HEK293T (cell line): Measurements from ENCODE around the gene IGSF8.

Experiments
- CTCF ChIA-PET: fragments of 350-600 bp; formaldehyde crosslinking; extraction: SDS; loops from one replicate; lab custom pipeline; 2021; ENCODE audit warnings: antibody characterized with exemption, inconsistent platforms; lab: Yijun Ruan, JAX
- POLR2A ChIA-PET: fragments of 350-600 bp; formaldehyde crosslinking; extraction: SDS; loops from one replicate; lab custom pipeline; 2020; ENCODE audit warnings: antibody characterized with exemption, inconsistent platforms; lab: Yijun Ruan, JAX
- DNase-seq: peaks from one replicate; pipeline ENCODE4 v3.0.0; 2012; ENCODE audit warnings: mixed read lengths; ENCODE audit errors: extremely low spot score
- ARNT ChIP-seq: fragments of 450-650 bp; IDR thresholded peaks from 2 replicates; pipeline ENCODE4 v1.6.1; 2017; ENCODE audit warnings: mild to moderate bottlenecking
- BHLHE40 ChIP-seq: fragments of 450-650 bp; IDR thresholded peaks from 2 replicates; pipeline ENCODE4 v1.6.1; 2016; ENCODE audit warnings: mild to moderate bottlenecking, moderate library complexity, borderline replicate concordance
- CTBP1 ChIP-seq: fragments of 450-650 bp; IDR thresholded peaks from 2 replicates; pipeline ENCODE4 v1.6.1; 2016; ENCODE audit warnings: borderline replicate concordance
- ELF4 ChIP-seq: fragments of 450-650 bp; IDR thresholded peaks from 2 replicates; pipeline ENCODE4 v1.6.1; 2017; ENCODE audit warnings: antibody characterized with exemption
- FOXA1 ChIP-seq: fragments of 450-650 bp; IDR thresholded peaks from 2 replicates; pipeline ENCODE4 v1.6.1; 2016; ENCODE audit warnings: mild to moderate bottlenecking
- FOXK2 ChIP-seq: fragments of 450-650 bp; IDR thresholded peaks from 2 replicates; pipeline ENCODE4 v1.6.1; 2016; ENCODE audit warnings: mild to moderate bottlenecking
- FOXM1 ChIP-seq: fragments of 450-650 bp; IDR thresholded peaks from 2 replicates; pipeline ENCODE4 v1.6.1; 2017; ENCODE audit warnings: mild to moderate bottlenecking, borderline replicate concordance
- HDGF ChIP-seq: fragments of 450-650 bp; IDR thresholded peaks from 2 replicates; pipeline ENCODE4 v1.6.1; 2017; ENCODE audit warnings: antibody characterized with exemption, borderline replicate concordance
- L3MBTL2 ChIP-seq: fragments of 450-650 bp; conservative IDR thresholded peaks from 2 replicates; pipeline ENCODE4 v1.6.1; 2016; ENCODE audit warnings: mild to moderate bottlenecking
- LEF1 ChIP-seq: fragments of 450-650 bp; IDR thresholded peaks from 2 replicates; pipeline ENCODE4 v1.6.1; 2017; ENCODE audit warnings: mild to moderate bottlenecking, borderline replicate concordance
- NFRKB ChIP-seq: fragments of 450-650 bp; IDR thresholded peaks from 2 replicates; pipeline ENCODE4 v1.6.1; 2016; ENCODE audit warnings: mild to moderate bottlenecking, moderate library complexity
- SP1 ChIP-seq: fragments of 450-650 bp; IDR thresholded peaks from 2 replicates; pipeline ENCODE4 v1.6.1; 2017
- SUZ12 ChIP-seq: fragments of 450-650 bp; IDR thresholded peaks from 2 replicates; pipeline ENCODE4 v1.6.1; 2016; ENCODE audit warnings: mild to moderate bottlenecking
- TARDBP ChIP-seq: fragments of 450-650 bp; IDR thresholded peaks from 2 replicates; pipeline ENCODE4 v1.6.1; 2016
- ZNF384 ChIP-seq: fragments of 450-650 bp; IDR thresholded peaks from 2 replicates; pipeline ENCODE4 v1.6.1; 2016
- TF ChIP-seq, protein P1 (sequence below): fragments of 450-650 bp; IDR thresholded peaks from 2 replicates; pipeline ENCODE4 v1.6.1; 2016

The IGSF8 gene, protein sequence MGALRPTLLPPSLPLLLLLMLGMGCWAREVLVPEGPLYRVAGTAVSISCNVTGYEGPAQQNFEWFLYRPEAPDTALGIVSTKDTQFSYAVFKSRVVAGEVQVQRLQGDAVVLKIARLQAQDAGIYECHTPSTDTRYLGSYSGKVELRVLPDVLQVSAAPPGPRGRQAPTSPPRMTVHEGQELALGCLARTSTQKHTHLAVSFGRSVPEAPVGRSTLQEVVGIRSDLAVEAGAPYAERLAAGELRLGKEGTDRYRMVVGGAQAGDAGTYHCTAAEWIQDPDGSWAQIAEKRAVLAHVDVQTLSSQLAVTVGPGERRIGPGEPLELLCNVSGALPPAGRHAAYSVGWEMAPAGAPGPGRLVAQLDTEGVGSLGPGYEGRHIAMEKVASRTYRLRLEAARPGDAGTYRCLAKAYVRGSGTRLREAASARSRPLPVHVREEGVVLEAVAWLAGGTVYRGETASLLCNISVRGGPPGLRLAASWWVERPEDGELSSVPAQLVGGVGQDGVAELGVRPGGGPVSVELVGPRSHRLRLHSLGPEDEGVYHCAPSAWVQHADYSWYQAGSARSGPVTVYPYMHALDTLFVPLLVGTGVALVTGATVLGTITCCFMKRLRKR

GRCh38 chr1:160097911-160098851 is at the start of gene IGSF8:
TSS of gene IGSF8 (minus strand) at chr1:160098619. CDS start at chr1:160098472, 147 bp downstream.
- CTCF ChIA-PET, result interaction anchor here (1.0 to 2.3 kb wide), 4 partner anchors 12 to 278 kb away, joined by 3 to 20 read pairs (median 8); no protein-coding TSS in a partner anchor
- peak; percentile 92 for DNase-seq
- TF ChIP-seq SP1, result peak; percentile 99
- 0 out of 2 replicates have a peak, but pooled peaks have one; percentile 14 for TF ChIP-seq HDGF
- no peak for TF ChIP-seq ARNT
- POLR2A ChIA-PET, result interaction anchor here (0.9 kb wide), 1 partner anchor 10 kb away, joined by 3 read pairs; no protein-coding TSS in a partner anchor

DNA sequence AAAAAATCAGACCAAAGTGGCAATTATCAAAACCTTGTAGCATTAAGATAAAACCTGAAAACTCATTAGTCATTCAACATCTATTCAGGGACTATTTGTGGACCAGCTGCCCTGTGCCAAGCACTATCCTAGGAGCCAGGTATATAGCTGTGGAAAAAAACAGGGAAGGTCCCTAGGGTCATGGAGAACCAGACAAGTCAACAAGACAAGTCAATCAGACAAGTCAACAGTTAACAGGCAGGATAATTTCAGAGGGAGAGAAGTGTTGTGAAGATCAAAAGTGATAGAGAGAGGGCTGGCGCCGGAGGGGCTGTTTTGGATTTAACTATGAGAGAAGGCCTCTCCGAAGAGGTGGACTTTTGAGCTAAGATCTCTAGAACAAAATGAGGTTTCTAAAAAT is 49.7 kb upstream of the IGSF8 start:
- ChIA-PET POLR2A (no interaction called here), CTCF (interaction anchor here (0.9 kb wide), 1 partner anchor 144 kb away, joined by 3 read pairs; no protein-coding TSS in a partner anchor)

DNA sequence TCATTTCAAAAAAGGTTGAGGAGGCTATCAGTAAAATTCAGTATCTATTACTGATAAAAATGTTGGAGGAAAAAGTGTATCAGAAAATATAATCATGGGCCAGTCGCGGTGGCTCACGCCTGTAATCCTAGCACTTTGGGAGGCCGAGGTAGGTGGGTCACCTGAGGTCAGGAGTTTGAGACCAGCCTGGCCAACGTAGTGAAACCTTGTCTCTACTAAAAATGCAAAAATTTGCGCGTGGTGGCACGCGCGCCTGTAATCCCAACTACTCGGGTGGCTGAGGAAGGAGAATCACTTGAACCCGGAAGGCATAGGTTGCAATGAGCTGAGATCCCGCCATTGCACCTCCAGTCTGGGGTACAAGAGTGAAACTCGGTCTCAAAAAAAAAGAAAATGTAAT is 47.7 kb upstream of the IGSF8 start:
- CTCF ChIA-PET, result no interaction called here
- POLR2A ChIA-PET, result no interaction called here
- TF ChIP-seq HDGF (no peak), ZNF384 (no peak), LEF1 (no peak), ARNT (no peak), NFRKB (no peak)

More for the DNA sequence above, 49.7 kb upstream of the IGSF8 start:
- DNase-seq, result no peak
- TF ChIP-seq ZNF384, result no peak
- TF ChIP-seq SP1, result no peak
- no peak for TF ChIP-seq TARDBP
- no peak for TF ChIP-seq LEF1
- no peak for TF ChIP-seq ELF4
- no peak for TF ChIP-seq SUZ12
- no peak for TF ChIP-seq ARNT
- TF ChIP-seq FOXK2, result no peak
- TF ChIP-seq HDGF, result no peak
- TF ChIP-seq NFRKB, result no peak
- no peak for TF ChIP-seq FOXA1
- no peak for TF ChIP-seq FOXM1
- TF ChIP-seq, protein P1, sequence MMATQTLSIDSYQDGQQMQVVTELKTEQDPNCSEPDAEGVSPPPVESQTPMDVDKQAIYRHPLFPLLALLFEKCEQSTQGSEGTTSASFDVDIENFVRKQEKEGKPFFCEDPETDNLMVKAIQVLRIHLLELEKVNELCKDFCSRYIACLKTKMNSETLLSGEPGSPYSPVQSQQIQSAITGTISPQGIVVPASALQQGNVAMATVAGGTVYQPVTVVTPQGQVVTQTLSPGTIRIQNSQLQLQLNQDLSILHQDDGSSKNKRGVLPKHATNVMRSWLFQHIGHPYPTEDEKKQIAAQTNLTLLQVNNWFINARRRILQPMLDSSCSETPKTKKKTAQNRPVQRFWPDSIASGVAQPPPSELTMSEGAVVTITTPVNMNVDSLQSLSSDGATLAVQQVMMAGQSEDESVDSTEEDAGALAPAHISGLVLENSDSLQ, result no peak
- TF ChIP-seq L3MBTL2, result no peak
- TF ChIP-seq BHLHE40, result no peak
- no peak for TF ChIP-seq CTBP1

GRCh38 chr1:160144921-160145320 is 46.5 kb upstream of the IGSF8 start:
- ChIA-PET CTCF (no interaction called here), POLR2A (no interaction called here)
- no peak for TF ChIP-seq ARNT
- TF ChIP-seq BHLHE40, result no peak
- no peak for TF ChIP-seq FOXM1
- no peak for TF ChIP-seq SUZ12
- no peak for TF ChIP-seq LEF1
- no peak for TF ChIP-seq CTBP1
- TF ChIP-seq TARDBP, result no peak
- TF ChIP-seq SP1, result no peak
- no peak for TF ChIP-seq L3MBTL2
- no peak for TF ChIP-seq ELF4
- TF ChIP-seq, protein P1, result no peak
- no peak for TF ChIP-seq NFRKB
- no peak for TF ChIP-seq FOXK2
- TF ChIP-seq HDGF, result no peak
- no peak for TF ChIP-seq FOXA1
- TF ChIP-seq ZNF384, result no peak
- no peak for DNase-seq

More for the DNA sequence above, 47.7 kb upstream of the IGSF8 start:
- no peak for DNase-seq

DNA sequence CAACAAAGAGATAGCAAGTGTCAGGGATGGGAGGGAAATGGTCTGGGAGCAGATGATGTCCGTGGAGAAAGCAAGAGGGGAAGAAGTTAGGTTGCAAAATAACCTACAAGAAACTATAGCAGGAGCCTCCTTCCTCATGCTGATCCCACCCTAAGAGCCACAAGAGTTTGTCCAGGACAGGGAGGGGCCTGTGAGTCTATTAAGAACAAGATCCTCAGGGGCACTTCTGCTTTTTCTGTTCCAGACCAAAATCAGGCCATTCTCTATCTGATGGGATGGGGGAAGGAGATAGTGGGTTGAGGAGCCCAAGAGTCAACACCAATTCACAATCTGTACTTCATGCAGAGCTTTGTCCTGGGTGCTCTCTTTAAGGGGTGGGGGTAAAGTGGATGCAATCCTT is 45.3 kb upstream of the IGSF8 start:
- POLR2A ChIA-PET, result no interaction called here
- TF ChIP-seq FOXK2, result no peak
- DNase-seq, result no peak
- CTCF ChIA-PET, result no interaction called here

GRCh38 chr1:160139840-160140239 is 41.4 kb upstream of the IGSF8 start:
- ChIA-PET CTCF (no interaction called here), POLR2A (no interaction called here)
- TF ChIP-seq ZNF384 (no peak), ARNT (no peak)
- DNase-seq, result no peak
